Measurements from ENCODE around the gene ADRB2.

DNA sequence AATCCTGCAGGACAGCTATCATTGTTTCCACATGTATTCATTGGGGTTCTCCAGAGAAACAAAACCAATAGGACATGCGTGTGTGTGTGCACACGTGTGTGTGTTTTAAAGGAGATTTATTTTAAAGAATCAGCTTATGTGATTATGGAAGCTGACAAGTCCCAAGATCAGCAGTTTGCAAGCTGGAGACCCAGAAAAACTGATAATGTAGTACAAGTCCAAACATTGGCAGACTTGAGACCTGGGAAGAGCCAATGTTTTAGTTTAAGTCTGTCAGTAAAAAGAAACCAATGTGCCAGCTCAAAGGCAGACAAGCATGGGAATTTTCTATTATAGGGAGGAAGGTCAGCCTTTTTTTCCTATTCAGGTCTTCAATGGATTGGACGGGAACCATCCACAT lies 35.3 kb downstream of the ADRB2 start:
- TF ChIP-seq POLR2AphosphoS5 (IDR thresholded peaks at IDR 0.05) (no peak), POLR2A (IDR thresholded peaks at IDR 0.05) (no peak)
- TF ChIP-seq, protein P1, sequence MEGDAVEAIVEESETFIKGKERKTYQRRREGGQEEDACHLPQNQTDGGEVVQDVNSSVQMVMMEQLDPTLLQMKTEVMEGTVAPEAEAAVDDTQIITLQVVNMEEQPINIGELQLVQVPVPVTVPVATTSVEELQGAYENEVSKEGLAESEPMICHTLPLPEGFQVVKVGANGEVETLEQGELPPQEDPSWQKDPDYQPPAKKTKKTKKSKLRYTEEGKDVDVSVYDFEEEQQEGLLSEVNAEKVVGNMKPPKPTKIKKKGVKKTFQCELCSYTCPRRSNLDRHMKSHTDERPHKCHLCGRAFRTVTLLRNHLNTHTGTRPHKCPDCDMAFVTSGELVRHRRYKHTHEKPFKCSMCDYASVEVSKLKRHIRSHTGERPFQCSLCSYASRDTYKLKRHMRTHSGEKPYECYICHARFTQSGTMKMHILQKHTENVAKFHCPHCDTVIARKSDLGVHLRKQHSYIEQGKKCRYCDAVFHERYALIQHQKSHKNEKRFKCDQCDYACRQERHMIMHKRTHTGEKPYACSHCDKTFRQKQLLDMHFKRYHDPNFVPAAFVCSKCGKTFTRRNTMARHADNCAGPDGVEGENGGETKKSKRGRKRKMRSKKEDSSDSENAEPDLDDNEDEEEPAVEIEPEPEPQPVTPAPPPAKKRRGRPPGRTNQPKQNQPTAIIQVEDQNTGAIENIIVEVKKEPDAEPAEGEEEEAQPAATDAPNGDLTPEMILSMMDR (IDR thresholded peaks at IDR 0.05), result no peak
